ENCODE measurements around the gene C18orf63.

C18orf63 gene

GRCh38 chr18:74387383-74387782 is 71.7 kb downstream of the C18orf63 start:
- H3K27me3 ChIP-seq (ENCODE audit: low read length): no peaks in the 10 kb centered on the region
- no peak for TF ChIP-seq CTCF (IDR thresholded peaks at IDR 0.05; ENCODE audit: insufficient read depth, low read length, poor library complexity, severe bottlenecking)
- TF ChIP-seq EZH2phosphoT487 (conservative IDR thresholded peaks at IDR 0.05; ENCODE audit: low read length): no peak
- no peak overlapping the region for H2AFZ ChIP-seq (ENCODE audit: low read depth, low read length, severe bottlenecking)

GRCh38 chr18:74388227-74388626 is 72.6 kb downstream of the C18orf63 start:
- Histone ChIP-seq H3K4me2 (ENCODE audit: low read depth, low read length, poor library complexity, severe bottlenecking) (no peak overlapping the region), H3K27me3 (ENCODE audit: low read length) (no peaks in the 10 kb centered on the region), H3K79me2 (ENCODE audit: insufficient read depth, low read length) (no peaks in the 10 kb centered on the region), H3K4me3 (ENCODE audit: insufficient read depth, low read length, poor library complexity, severe bottlenecking) (no peak overlapping the region), H3K27ac (ENCODE audit: low read depth, low read length) (no peak overlapping the region), H3K9ac (ENCODE audit: low read length) (no peak overlapping the region), H3K9me3 (ENCODE audit: insufficient read depth, low read length) (no peaks in the 10 kb centered on the region), H3F3A (ENCODE audit: insufficient read depth) (no peaks in the 10 kb centered on the region), H2AFZ (ENCODE audit: low read depth, low read length, severe bottlenecking) (no peak overlapping the region), H3K36me3 (ENCODE audit: low read length) (no peaks in the 10 kb centered on the region), H4K20me1 (ENCODE audit: low read depth, low read length) (no peaks in the 10 kb centered on the region), H3K9me2 (replicated peaks; ENCODE audit: insufficient read depth, low read length) (no peaks in the 10 kb centered on the region)
- TF ChIP-seq EZH2phosphoT487 (conservative IDR thresholded peaks at IDR 0.05; ENCODE audit: low read length): no peak
- no peak for TF ChIP-seq CTCF (IDR thresholded peaks at IDR 0.05; ENCODE audit: insufficient read depth, low read length, poor library complexity, severe bottlenecking)

More at GRCh38 chr18:74387383-74387782, 71.7 kb downstream of the C18orf63 start:
- H3K36me3 ChIP-seq (ENCODE audit: low read length): no peaks in the 10 kb centered on the region
- H3K27ac ChIP-seq (ENCODE audit: low read depth, low read length): no peak overlapping the region
- no peak overlapping the region for H3K9ac ChIP-seq (ENCODE audit: low read length)
- H3K4me3 ChIP-seq (ENCODE audit: insufficient read depth, low read length, poor library complexity, severe bottlenecking): no peak overlapping the region
- no peaks in the 10 kb centered on the region for H4K20me1 ChIP-seq (ENCODE audit: low read depth, low read length)
- no peaks in the 10 kb centered on the region for H3K79me2 ChIP-seq (ENCODE audit: insufficient read depth, low read length)
- no peaks in the 10 kb centered on the region for H3K9me2 ChIP-seq (replicated peaks; ENCODE audit: insufficient read depth, low read length)
- no peaks in the 10 kb centered on the region for H3F3A ChIP-seq (ENCODE audit: insufficient read depth)
- H3K4me2 ChIP-seq (ENCODE audit: low read depth, low read length, poor library complexity, severe bottlenecking): no peak overlapping the region
- H3K9me3 ChIP-seq (ENCODE audit: insufficient read depth, low read length): no peaks in the 10 kb centered on the region

GRCh38 chr18:74389171-74389927 is 73.7 kb downstream of the C18orf63 start:
- Histone ChIP-seq H3F3A (ENCODE audit: insufficient read depth) (no peaks in the 10 kb centered on the region), H3K4me3 (ENCODE audit: insufficient read depth, low read length, poor library complexity, severe bottlenecking) (no peak overlapping the region), H3K27me3 (ENCODE audit: low read length) (no peaks in the 10 kb centered on the region), H3K4me2 (ENCODE audit: low read depth, low read length, poor library complexity, severe bottlenecking) (no peak overlapping the region), H3K9me3 (ENCODE audit: insufficient read depth, low read length) (no peaks in the 10 kb centered on the region), H2AFZ (ENCODE audit: low read depth, low read length, severe bottlenecking) (no peak overlapping the region), H4K20me1 (ENCODE audit: low read depth, low read length) (no peaks in the 10 kb centered on the region), H3K9ac (ENCODE audit: low read length) (no peak overlapping the region), H3K36me3 (ENCODE audit: low read length) (no peaks in the 10 kb centered on the region), H3K9me2 (replicated peaks; ENCODE audit: insufficient read depth, low read length) (no peaks in the 10 kb centered on the region), H3K79me2 (ENCODE audit: insufficient read depth, low read length) (no peaks in the 10 kb centered on the region), H3K27ac (ENCODE audit: low read depth, low read length) (no peak overlapping the region)
- TF ChIP-seq EZH2phosphoT487 (conservative IDR thresholded peaks at IDR 0.05; ENCODE audit: low read length) (no peak), CTCF (IDR thresholded peaks at IDR 0.05; ENCODE audit: insufficient read depth, low read length, poor library complexity, severe bottlenecking) (no peak)

Measured in SU-DHL-6 (cell line).